ENCODE data around the gene DLGAP3.
"Not testable (repeated sequence)": the region's sequence is repeated elsewhere in the genome, so short reads cannot be mapped to it uniquely, and the experiment has no call there.

Gene DLGAP3

DNA sequence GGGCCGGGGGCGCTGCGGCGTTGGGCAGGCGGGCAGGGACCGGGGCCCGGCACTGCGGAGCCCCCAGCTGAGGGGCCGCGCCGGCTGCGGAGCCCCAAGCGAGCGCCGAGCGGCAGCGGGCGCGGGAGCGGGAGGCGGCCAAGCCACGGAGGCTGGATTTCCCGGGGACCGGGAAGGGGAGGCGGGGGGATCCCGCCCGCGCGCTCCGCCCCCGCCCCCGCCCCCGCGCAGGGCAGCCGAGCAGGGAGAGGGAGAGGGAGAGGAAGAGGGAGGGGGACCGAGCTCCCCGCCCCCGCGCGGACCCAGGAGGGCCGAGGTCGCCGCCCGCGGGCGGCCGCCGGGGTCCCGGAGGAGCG is at the start of gene DLGAP3:
DLGAP3 (minus strand) TSS at position 154 of the 356 bp plus-strand sequence. CDS start 24,267 bp downstream, outside the sequence.
- DNase-seq (ENCODE audit: low spot score) = no peak

DNA sequence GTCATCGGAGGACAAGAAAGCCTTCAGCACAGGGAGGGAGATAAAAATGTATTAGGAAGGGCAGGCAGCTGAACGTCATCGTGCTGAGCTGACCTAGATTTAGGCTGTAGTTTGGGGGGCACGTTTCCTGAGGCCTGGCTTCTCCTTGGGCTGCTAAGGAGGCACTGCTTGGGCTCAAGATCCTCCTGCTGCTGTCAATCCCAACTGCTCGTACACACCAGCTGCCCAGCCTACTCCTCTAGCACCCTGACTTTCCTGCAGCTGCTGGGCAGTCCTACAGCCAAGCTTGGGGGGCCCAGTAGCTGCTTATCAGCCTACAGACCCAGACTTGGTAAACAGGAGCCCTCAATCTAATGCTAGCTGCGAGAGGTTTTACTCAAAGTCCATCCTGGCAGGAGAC is 49.5 kb upstream of the DLGAP3 start:
- DNase-seq (ENCODE audit: low spot score) = no peak

DNA sequence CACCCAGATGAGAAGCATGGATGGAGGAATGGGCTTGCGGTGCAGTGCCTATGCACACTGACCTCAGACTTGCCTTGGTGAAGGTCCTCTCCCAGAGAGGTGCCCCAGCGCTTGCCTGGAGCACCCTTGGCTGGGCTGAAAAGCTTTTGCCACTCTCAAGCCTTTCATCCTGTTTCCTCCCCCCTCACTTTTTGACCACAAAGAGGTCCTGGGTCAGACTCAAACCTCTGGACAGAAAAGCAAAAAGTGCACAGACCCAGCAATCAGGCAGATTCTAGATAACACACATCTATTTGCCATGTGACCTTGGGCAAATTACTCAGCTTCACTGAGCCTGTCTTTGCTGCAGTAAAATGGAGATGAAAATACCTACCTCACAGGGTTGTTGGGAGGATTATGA is 48.4 kb upstream of the DLGAP3 start:
- no peak for DNase-seq (ENCODE audit: low spot score)

GRCh38 chr1:34977210-34977471 is 47.7 kb upstream of the DLGAP3 start:
- no peak for DNase-seq (ENCODE audit: low spot score)

DNA sequence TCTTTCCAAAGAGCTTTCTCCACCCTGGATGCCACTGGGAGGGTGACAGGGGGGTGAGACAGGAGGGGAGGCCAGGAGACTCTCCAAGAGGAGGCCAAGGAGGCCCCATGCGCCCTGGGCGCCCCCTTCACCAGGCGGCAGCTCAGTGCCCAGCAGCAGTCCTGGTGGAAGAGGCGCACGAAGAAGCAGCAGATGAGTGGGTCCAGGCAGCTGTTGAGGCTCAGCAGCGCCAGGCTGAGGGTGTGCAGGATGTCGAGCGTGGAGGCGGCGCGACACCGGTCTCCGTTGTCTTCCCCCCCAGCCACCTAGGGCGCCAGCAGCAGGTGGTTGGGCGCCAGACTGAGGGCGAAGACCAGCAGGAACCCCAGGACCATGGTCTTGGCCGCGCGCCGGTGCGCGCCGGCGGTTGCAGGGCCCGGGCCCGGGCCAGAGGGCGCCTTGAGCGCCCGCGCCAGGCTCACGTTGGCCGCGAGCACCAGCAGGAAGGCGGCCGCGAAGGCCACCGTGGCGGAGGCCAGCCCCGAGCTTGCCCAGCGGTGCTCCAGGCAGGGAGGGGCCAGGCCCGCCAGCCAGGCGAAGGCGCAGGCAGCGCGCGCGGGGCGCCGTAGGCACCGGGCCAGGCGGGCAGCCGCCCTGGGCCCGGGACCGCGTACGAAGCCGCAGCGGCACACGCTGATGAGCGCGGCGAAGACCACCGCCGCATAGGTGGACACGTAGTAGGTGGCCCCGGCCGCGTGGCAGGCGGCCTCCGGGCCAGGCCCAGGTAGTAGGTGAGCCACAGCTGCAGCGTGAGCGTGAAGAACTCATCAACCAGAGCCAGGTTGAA is 47.1 kb upstream of the DLGAP3 start:
- no peak for DNase-seq (ENCODE audit: low spot score)

DNA sequence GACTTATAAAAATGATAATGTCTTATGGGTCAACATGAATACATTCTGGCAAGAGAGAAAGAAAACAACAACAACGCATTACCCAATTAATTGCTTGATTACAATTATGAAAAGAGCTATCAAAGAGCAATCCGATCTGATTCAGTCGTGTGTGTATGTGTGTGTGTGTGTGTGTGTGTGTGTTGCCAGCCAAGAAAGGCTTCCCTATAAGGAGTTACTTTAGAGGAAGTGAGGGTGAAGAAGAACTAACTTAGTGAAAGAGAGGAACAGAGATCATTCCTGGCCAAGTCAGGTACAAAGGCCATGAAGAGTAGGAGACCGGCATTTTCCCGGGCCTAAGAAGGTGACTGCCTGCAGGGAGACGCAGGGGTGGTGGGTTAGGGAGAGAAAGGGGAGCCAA is 46.3 kb upstream of the DLGAP3 start:
- no peak for DNase-seq (ENCODE audit: low spot score)

GRCh38 chr1:34975338-34975737 is 45.9 kb upstream of the DLGAP3 start:
- no peak for DNase-seq (ENCODE audit: low spot score)

DNA sequence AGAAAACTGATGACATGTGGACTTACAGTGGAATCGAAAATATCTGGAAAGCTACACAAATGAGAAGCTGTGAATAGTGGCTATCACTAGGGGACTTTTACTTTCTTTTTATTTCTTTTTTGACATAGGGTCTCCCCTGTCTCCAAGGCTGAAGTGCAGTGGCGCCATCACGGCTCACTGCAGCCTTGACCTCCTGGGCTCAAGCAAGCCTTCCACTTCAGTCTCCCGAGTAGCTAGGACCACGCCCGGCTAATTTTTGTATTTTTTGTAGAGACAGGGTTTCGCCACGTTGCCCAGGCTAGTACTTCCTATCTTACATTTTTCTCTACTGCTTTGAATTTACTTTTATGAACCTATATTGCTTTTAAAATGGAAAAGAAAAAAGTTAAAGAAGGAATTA is 45.2 kb upstream of the DLGAP3 start:
- no peak for DNase-seq (ENCODE audit: low spot score)

DNA sequence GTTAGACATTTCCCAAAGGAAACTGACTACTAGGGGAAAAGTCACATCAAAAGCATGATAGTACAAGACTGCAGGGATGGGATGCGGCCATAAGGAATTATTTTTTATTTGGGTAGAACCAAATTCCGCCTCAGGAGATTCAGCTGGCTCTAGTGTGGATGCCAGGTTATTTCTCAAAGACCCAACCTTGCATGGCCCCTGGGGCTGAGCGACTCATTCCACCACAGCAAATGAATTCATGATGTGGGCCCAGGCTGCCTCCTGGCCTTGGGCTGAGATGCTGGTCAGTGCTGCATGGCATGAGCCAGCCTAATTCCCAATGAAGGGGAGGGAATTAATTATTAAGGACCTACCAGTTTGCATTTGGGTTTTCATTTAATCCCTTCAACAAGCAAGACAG is 43.9 kb upstream of the DLGAP3 start:
- DNase-seq (ENCODE audit: low spot score) = no peak

DNA sequence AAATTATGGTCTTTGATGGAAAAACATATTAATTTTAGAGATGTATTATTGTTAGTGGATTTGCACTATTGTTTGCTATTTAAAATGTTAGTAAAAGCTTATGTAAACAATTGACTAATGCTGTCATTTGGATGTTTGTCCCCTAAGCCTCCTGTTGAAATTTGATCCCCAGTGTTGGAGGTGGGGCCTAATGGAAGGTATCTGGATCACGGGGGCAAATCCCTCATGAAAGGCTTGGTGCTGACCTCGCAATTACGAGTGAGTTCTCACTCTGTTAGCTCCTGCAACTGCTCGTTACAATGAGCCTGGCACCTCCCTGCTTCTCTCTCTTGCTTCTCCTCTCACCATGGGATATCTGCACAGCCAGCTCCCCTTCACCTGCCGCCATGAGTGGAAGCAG is 41.4 kb upstream of the DLGAP3 start:
- DNase-seq (ENCODE audit: low spot score) = no peak

- DNase-seq (ENCODE audit: low spot score) = no peak
Observed at GRCh38 chr1:34970220-34970735, 40.8 kb upstream of the DLGAP3 start.

DNA sequence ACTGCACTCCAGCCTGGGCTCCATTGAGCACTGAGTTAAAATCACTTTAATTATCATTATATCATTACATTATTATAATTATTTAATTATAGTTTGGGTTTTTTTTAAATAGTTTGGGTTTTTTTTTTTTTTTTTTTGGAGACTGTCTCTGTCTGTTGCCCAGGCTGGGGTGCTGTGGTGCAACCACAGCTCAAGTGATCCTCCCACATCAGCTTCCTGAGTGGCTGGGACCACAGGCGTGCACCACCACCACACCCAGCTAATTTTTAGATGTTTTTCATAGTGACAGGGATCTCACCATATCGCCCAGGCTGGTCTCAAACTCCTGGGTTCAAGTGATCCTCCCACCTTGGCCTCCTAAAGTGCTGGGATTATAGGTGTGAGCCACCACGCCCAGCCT is 38.8 kb upstream of the DLGAP3 start:
- DNase-seq (ENCODE audit: low spot score) = not testable (repeated sequence)

DNA sequence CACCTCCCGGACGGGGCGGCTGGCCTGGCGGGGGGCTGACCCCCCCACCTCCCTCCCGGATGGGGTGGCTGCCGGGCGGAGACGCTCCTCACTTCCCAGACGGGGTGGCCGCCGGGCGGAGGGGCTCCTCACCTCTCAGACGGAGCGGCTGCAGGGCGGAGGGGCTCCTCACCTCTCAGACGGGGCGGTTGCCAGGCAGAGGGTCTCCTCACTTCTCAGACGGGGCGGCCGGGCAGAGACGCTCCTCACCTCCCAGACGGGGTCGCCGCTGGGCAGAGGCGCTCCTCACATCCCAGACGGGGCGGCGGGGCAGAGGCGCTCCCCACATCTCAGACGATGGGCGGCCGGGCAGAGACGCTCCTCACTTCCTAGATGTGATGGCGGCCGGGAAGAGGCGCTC is 38.2 kb upstream of the DLGAP3 start:
- not testable (repeated sequence) for DNase-seq (ENCODE audit: low spot score)

DNA sequence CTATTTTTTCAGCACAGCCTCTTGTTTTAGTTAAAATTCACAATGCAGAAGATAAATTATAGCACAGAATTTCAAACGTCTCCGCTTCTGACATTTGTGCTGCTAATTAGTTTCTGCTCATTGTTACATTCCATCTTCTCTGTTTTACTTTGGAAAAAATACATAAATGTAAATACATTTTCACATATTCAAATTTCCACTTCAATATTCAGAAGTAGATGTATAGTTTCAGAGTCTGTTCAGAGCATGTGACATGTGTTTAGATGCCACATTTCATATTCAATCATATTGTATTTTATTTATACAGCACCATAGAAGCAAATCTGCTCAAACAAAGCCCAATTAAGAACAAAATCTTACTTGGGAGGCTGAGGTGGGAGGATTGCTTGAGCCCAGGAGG is 36.1 kb upstream of the DLGAP3 start:
- no peak for DNase-seq (ENCODE audit: low spot score)

DNA sequence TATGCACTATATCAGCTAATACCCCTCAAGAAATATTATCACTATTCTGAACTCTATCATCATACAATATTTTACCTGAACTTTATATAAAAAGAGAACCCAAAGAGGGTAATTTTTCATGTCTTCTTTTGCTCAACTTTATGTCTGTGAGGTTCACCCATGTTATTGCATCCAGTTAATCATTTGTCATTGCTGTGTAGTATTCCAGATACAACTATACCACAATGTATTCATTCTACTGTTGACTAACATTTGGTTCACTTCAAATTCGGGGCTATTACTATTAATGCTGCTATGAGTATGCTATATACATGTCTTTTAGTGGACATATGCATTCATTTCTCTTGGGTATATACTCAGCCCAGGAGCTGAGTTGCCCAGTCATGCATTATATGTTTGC is 21.0 kb upstream of the DLGAP3 start:
- DNase-seq (ENCODE audit: low spot score) = no peak

- DNase-seq (ENCODE audit: low spot score) = not testable (repeated sequence)
Observed at GRCh38 chr1:34948739-34949138, 19.3 kb upstream of the DLGAP3 start.

GRCh38 chr1:34947641-34948314 is 18.3 kb upstream of the DLGAP3 start:
- DNase-seq (ENCODE audit: low spot score) = not testable (repeated sequence)

GRCh38 chr1:34946211-34946610 is 16.8 kb upstream of the DLGAP3 start:
- no peak for DNase-seq (ENCODE audit: low spot score)

DNA sequence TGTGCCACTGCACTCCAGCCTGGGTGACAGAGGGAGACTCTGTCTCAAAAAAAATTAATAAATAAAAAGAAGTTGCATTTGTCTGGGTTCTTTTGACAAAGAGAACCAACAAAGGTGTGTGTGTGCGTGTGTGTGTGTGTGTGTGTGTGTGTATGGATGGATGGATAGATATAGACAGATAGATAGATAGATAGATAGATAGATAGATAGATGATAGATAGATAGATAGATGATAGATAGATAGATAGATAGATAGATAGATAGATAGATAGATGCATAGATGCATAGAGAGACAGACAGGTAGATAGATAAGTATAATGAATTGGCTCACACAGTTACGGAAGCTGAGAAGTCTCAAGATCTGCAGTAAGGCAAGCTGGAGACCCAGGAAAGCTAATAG is 12.3 kb upstream of the DLGAP3 start:
- not testable (repeated sequence) for DNase-seq (ENCODE audit: low spot score)

- no peak for DNase-seq (ENCODE audit: low spot score)
Observed at GRCh38 chr1:34930702-34931071, 1.2 kb upstream of the DLGAP3 start.

DNA sequence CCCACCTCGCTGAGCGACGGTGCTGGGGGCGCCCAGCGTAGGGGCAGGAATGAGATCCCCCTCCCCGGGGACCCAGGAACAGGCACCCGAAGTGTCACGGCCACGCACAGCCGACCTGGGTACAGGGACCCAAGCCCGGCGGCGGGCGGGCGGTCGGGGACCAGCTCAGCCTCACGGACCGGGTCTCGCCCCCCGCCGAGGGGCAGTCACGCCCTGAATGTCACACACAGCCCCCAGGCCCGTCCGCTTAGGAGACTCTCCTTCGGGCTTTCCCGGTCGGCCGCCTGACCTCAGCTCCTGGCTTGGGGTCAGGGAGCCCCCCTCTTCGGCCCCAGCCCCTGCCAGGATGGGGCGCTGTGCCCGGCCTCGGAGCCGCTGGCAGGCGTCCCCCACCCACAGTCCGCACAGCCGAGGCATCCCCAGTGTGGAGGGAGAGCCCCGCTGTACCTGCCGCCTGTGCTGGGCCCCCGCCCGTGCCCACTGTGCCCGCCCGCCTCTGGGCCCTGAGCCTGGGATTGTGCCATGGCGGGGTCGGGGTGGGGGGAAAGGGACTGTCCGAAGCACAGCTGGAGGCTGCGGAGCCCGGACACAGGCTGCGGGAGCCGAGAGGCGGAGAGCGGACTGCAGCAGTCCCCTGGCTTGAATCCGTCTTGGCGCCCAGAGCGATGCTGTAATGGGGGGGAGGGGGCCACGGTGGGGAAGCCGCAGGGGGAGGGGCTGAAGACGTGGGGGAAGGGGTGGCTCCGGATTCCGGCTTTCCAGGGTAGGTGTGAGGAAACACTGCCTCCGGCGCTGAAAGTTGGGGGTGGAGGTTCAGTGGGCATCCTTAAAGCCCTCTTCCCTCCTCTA is 627 bp upstream of the DLGAP3 start:
- DNase-seq (ENCODE audit: low spot score) = no peak

DNA sequence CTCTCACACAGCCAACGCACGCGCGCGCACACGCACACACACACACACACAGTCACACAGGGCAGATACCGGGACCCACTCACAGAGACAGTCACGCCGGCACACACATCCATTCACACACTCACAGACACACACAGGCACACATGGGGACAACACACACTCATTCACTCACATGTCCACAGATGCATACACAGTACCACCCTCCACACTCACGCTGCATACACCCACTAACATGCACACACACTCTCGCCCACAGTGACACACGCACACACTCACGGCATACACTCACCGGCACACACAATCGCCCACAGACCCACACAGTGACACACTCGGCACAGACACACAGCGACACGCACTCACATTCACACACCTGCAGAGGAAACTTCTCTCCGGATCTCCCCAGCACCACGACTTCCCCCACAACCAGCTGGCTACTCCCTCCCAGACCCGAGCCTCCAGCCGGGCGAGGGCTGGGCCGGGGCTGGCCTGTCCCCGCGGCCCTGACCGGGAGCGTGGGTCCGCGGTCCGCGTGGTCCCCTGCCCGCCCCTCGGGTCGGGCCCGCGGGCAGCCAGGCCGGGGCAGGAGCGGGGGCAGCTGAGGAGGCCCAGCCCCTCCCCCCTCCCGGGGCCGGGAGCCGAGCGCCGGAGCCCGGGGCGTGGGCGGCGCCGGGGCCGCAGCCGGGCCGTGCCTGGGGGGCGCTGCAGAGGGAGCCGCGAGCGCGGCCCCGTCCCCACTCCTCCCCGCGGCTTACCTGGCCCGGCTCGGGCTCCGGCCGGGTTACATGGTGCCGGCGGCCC is 552 bp downstream of the DLGAP3 start:
- no peak for DNase-seq (ENCODE audit: low spot score)

All from AG08395 (cell line).